HUES6 (cell line): ENCODE measurements around the gene MACROH2A2.

ENCODE experiments used
- H3K27ac ChIP-seq: 2 replicates; pipeline ENCODE4 v1.7.0; 2013; ENCODE audit warnings: low read depth, mild to moderate bottlenecking, low read length, inconsistent platforms
- H3K27me3 ChIP-seq: 2 replicates; pipeline ENCODE4 v1.6.1; 2013; ENCODE audit warnings: low read length; ENCODE audit not compliant: control insufficient read depth, insufficient read depth
- H3K36me3 ChIP-seq: 2 replicates; pipeline ENCODE4 v1.6.1; 2013; ENCODE audit warnings: low read length; ENCODE audit not compliant: control insufficient read depth, insufficient read depth
- H3K4me1 ChIP-seq: 2 replicates; pipeline ENCODE4 v1.6.1; 2013; ENCODE audit warnings: low read length; ENCODE audit not compliant: control insufficient read depth, insufficient read depth
- H3K4me3 ChIP-seq: 2 replicates; pipeline ENCODE4 v1.5.1; 2013; ENCODE audit warnings: low read depth, low read length
- H3K9ac ChIP-seq: one replicate; pipeline ENCODE4 v1.6.1; 2013; ENCODE audit warnings: mild to moderate bottlenecking, low read length
- H3K9me3 ChIP-seq: 2 replicates; pipeline ENCODE4 v1.6.1; 2013; ENCODE audit warnings: low read depth, low read length; ENCODE audit not compliant: control insufficient read depth, insufficient read depth

Gene MACROH2A2

DNA sequence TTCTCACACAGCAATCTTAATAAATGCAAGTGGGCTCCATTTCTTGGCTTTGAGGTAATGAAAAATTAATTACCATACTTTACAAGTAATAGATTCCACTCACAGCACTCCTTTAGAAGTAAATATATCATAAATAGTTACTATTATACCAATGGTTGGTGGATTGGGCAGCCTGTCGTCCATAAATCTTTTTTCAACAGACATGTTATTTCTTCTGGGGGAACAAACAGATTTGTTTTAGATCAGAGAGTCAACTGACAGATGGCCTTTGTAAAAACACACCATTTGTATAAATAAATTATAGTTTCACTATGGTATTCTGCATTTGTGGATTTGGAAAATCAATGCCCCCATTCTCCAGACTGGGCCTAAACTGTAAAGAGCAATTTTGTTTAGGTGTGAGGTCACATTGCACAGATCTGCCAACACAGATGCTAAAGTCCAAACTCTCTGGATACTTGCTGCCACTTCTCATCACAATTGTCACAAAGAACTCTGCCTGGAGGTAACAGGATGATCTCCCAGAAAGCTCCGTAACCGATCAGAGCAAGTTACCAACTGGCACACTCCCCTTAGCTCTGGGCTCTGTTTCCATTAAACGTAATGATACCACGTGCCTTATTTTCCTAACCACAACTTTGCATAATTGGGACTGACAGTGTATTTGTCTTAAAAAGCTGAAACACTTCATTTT lies 4.5 kb upstream of the MACROH2A2 start:
- no peaks in the 10 kb centered on the region for H3K9me3 ChIP-seq
- peaks cover 29% of the 10 kb centered on the region for H3K27me3 ChIP-seq
- no peak overlapping the region for H3K27ac ChIP-seq
- no peaks in the 10 kb centered on the region for H3K36me3 ChIP-seq
- H3K4me3 ChIP-seq = no peak overlapping the region
- H3K9ac ChIP-seq = no peak overlapping the region
- H3K4me1 ChIP-seq = peaks cover 18% of the 10 kb centered on the region

DNA sequence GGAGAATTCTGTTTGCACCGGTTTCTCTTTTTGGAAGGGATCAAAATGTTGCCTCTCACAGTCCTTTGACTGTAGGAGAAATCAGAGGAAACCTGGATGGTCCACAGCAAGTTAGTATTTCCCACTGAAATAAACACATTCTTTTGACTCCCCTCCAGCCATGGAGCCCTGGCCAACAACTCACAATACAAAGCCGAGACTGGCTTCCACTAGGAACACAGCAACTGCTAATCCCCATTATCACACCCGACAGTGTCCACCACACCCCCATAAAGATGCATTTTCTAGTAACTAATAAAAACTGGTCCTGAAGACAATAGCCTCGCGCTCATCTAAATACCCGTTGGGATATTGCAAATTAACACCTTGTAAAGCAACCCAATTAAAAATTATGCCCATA lies 798 bp upstream of the MACROH2A2 start:
- no peaks in the 10 kb centered on the region for H3K9me3 ChIP-seq
- H3K36me3 ChIP-seq = no peaks in the 10 kb centered on the region
- H3K4me3 ChIP-seq = peak overlapping the region; percentile 72
- H3K4me1 ChIP-seq = peaks cover 31% of the 10 kb centered on the region
- H3K9ac ChIP-seq = peak overlapping the region; percentile 89
- H3K27ac ChIP-seq = no peak overlapping the region
- peaks cover 48% of the 10 kb centered on the region for H3K27me3 ChIP-seq

DNA sequence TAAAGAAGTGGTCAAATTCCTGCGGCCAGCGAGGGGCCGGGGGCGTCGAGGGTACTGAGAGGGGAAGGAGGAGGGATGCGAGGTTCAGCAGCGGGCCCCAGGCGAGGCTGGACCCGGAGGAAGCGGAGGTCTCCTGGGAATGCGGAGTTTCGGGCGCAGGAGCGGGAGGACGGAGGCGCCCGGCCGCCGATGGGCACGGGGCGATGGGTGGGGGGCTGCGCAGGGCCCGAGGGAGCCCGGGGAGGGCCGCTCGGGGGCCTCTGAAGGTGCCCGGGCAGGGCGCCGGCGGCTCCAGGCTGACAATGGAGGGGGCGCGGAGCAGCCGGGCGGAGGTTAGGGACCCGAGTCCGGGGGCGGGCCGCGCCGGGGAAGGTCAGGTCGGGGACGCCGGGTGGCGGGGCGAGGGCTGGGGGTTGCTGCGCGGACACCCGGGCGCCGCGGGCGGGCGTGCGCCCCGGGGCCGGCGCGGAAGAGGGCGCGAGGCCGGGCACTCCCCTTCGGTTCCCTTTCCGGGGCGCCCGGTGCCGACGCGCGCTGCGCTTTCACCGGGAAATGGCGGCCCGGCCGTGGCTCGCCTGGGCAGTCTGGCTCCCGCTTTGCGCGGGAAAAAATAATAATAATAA lies 683 bp downstream of the MACROH2A2 start:
- Histone ChIP-seq H3K4me1 (peaks cover 31% of the 10 kb centered on the region), H3K27me3 (peaks cover 48% of the 10 kb centered on the region), H3K4me3 (peak overlapping the region; percentile 72), H3K27ac (peak overlapping the region; percentile 75; the same call in 1 of the 2 replicates), H3K9me3 (no peaks in the 10 kb centered on the region), H3K9ac (peak overlapping the region; percentile 89), H3K36me3 (no peaks in the 10 kb centered on the region)

DNA sequence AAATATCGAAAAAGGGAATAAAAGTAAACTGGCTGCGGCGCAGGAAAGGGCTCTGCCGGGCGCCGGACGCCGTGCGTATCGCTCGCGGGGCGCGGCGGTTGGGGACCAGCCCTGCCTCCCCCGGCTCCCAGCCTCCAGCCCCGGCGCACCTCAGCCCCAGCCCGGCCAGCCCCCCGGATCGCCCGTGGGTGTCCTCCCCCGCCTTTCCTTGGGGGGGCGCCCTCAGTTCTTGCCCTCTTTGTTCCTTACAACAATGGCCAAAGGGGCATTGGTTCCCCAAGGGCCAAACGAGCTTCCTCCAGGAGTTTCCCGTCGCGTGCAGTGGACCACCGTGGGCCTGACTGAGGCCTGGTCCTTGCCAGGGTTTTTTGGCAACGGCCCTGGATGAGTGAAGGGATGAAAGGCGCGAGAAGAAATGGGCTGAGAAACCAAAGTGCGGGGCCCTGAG lies 1.2 kb downstream of the MACROH2A2 start:
- H3K36me3 ChIP-seq = no peaks in the 10 kb centered on the region
- H3K4me3 ChIP-seq = peak overlapping the region; percentile 72
- H3K9ac ChIP-seq = peak overlapping the region; percentile 89
- H3K27ac ChIP-seq = peak overlapping the region; percentile 75; the same call in 1 of the 2 replicates
- H3K9me3 ChIP-seq = no peaks in the 10 kb centered on the region
- peaks cover 31% of the 10 kb centered on the region for H3K4me1 ChIP-seq
- H3K27me3 ChIP-seq = peaks cover 48% of the 10 kb centered on the region

DNA sequence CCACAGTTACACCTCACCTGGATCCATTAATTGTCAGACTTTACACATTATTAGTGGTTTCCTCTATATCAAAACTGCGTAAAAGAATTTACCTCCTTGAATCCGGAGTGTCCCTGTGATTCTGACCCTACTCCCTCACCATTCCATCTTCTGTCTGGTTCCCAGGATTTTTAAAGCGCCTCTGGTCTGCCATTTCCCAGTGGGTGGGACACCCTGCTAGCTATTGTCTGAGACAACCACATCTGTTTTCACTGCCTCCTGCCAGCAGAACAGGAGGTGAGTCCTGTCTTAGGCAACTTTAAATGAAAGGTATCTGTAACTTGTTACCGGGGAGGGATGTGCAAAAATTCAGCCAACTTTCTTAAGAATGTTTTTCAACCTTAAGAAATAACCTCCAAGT lies 2.3 kb downstream of the MACROH2A2 start:
- peaks cover 30% of the 10 kb centered on the region for H3K4me1 ChIP-seq
- no peaks in the 10 kb centered on the region for H3K9me3 ChIP-seq
- no peak overlapping the region for H3K27ac ChIP-seq
- no peaks in the 10 kb centered on the region for H3K36me3 ChIP-seq
- no peak overlapping the region for H3K9ac ChIP-seq
- peak overlapping the region; percentile 72; the same call in 1 of the 2 replicates for H3K4me3 ChIP-seq
- H3K27me3 ChIP-seq = peaks cover 48% of the 10 kb centered on the region

DNA sequence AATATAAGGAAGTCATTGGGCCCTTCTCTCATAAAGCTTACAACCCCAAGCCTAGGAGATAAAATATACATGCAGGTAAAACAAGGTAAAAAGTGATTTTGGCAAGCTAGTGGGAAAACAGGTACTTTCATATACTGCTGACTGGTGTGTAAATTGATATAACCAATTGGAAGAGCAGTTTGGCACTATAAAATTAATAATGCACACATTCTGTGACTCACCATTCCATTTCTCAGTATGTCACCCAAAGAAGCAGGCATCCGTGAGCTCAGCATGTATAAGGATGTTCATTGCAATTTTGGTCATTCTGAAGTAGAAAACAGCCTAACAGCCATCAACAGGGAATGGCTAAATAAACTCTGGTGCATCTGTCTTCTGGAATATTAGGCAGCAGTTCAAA lies 2.9 kb downstream of the MACROH2A2 start:
- H3K27me3 ChIP-seq = peaks cover 43% of the 10 kb centered on the region
- H3K4me1 ChIP-seq = peaks cover 27% of the 10 kb centered on the region
- no peak overlapping the region for H3K9ac ChIP-seq
- no peaks in the 10 kb centered on the region for H3K9me3 ChIP-seq
- no peak overlapping the region for H3K27ac ChIP-seq
- no peaks in the 10 kb centered on the region for H3K36me3 ChIP-seq
- H3K4me3 ChIP-seq = no peak overlapping the region

DNA sequence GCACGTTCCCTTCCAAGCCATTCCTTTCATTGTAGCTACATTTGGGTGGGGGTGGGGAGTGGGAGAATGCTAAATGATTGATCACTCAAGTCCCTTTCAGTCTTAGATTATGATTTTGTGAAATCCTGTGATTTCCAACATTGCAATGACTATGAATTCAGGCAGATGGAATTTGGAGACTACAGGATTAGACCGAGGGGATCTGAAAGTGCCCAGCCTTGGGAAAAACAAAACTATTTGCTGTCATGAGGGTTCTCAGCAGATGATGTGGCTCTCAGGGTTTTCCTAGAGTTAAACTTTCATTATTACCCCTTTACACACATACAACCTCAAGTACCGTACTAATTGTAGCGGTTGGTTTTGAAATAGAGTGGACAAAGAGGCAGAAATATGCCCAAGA lies 4.7 kb downstream of the MACROH2A2 start:
- Histone ChIP-seq H3K4me3 (no peak overlapping the region), H3K27me3 (peaks cover 26% of the 10 kb centered on the region), H3K27ac (no peak overlapping the region), H3K9me3 (no peaks in the 10 kb centered on the region), H3K36me3 (no peaks in the 10 kb centered on the region), H3K4me1 (peaks cover 12% of the 10 kb centered on the region; the same call in 1 of the 2 replicates), H3K9ac (no peak overlapping the region)

DNA sequence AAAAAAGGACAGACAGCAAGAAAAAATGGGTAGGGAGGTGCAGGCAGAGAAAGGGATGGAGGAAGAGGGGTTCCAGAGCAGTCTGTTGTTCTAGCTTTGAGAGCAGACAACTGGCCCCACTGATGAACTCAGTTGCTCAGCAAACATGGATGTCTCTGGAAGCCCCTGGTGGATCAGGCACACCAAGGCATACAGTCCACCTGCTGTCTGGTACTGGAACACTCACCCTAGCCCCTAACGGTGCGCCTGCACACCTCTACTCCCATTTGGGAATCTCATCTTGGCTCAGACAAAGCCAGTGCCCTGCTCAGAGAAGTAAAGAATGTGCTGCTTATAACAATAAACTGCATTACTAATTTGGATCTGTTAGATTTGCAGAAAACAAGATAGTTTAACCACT lies 7.7 kb downstream of the MACROH2A2 start:
- no peak overlapping the region for H3K4me3 ChIP-seq
- 0 out of 2 replicates have a peak, but pooled peaks cover 6% of the 10 kb centered on the region for H3K36me3 ChIP-seq
- no peaks in the 10 kb centered on the region for H3K9me3 ChIP-seq

DNA sequence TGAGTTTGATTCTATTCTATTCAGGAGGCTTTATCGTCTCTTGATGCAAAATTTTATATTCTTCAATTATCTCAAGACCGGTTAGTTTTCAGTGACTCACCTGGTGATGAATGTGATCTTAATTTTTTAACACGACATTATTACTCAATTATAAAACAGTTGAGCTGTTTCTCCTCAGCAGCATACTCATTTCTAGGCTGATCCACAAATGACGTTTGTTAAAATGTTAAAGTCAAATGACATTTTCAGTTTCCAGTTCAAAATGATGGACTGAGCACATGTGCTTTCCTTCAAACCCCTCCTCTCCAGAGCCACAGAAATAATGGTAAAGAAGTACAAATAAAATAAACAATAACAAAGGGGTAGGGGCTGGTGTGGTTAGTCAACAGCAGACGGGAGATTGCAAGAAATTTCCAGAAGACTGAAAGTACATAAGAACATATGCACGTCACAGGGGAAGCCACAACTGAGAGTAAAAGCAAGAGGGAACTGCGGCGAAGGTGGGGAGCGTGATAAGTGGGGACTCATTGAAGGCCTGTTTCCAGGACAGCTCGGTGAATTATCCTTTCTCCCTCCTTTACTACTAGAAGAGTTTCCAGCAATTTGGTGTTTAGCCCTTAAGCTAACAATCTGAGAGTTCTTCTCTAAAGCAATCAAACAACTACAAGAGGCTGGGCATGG lies 10.9 kb downstream of the MACROH2A2 start:
- Histone ChIP-seq H3K9ac (no peak overlapping the region), H3K27ac (no peak overlapping the region), H3K4me1 (no peaks in the 10 kb centered on the region), H3K4me3 (no peak overlapping the region), H3K9me3 (no peaks in the 10 kb centered on the region), H3K27me3 (no peaks in the 10 kb centered on the region), H3K36me3 (0 out of 2 replicates have a peak, but pooled peaks cover 6% of the 10 kb centered on the region)

More for the DNA sequence above, 7.7 kb downstream of the MACROH2A2 start:
- Histone ChIP-seq H3K9ac (no peak overlapping the region), H3K27me3 (peaks cover 5% of the 10 kb centered on the region; the same call in 1 of the 2 replicates), H3K4me1 (no peaks in the 10 kb centered on the region), H3K27ac (no peak overlapping the region)

DNA sequence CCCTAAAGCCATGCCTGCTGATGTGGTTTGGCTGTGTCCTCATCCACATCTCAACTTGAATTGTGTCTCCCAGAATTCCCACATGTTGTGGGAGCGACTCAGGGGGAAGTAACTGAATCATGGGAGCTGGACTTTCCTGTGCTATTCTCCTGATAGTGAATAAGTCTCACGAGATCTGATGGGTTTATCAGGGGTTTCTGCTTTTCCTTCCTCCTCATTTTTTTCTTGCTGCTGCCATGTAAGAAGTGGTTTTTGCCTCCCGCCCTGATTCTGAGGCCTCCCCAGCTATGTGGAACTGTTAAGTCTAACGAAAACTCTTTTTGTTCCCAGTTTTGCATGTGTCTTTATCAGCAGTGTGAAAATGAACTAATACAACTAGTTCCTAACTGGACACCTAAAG lies 11.8 kb downstream of the MACROH2A2 start:
- H3K4me3 ChIP-seq = no peak overlapping the region
- H3K36me3 ChIP-seq = 0 out of 2 replicates have a peak, but pooled peaks cover 6% of the 10 kb centered on the region
- H3K9me3 ChIP-seq = no peaks in the 10 kb centered on the region
- no peaks in the 10 kb centered on the region for H3K27me3 ChIP-seq
- no peak overlapping the region for H3K9ac ChIP-seq
- no peaks in the 10 kb centered on the region for H3K4me1 ChIP-seq
- no peak overlapping the region for H3K27ac ChIP-seq

DNA sequence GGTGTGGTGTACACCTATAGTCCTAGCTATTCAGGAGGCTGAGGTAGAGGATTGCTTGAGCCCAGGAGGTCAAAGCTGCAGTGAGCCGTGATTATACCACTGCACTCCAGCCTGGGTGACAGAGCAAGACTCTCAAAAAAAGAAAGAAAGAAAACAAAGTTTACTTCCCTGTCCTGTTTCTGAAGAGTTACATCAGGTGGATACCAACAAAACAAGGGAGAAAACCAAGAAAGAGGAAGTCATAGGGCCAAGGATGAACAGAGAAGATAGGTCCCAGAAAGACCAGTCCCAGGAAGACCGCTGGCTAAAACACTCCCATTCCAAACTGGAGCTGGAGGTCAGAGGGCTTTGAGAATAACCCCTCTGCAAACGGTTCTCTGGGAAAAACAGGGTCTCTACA lies 13.5 kb downstream of the MACROH2A2 start:
- Histone ChIP-seq H3K9ac (no peak overlapping the region), H3K27ac (no peak overlapping the region), H3K27me3 (no peaks in the 10 kb centered on the region), H3K36me3 (0 out of 2 replicates have a peak, but pooled peaks cover 6% of the 10 kb centered on the region), H3K4me3 (no peak overlapping the region), H3K9me3 (no peaks in the 10 kb centered on the region), H3K4me1 (no peaks in the 10 kb centered on the region; the same call in 1 of the 2 replicates)
